ENCODE results near the gene LYRM1. TPM values are rescaled to one million over a fixed set of nuclear protein-coding genes. Genes with fewer than 3 reads are reported as not detected.

The LYRM1 gene
- total and polyA plus RNA-seq, 2 donors (not counting 1 experiment from before 2014, with no cell fraction given), result 54.9 to 131 TPM

- no peak for TF ChIP-seq EZH2 (IDR thresholded peaks at IDR 0.05; ENCODE audit: low read length, missing control alignments)
- no peaks in the 10 kb centered on the region for H4K20me1 ChIP-seq (ENCODE audit: control insufficient read depth, extremely low read depth, insufficient read depth, low read length)
- no peak overlapping the region for H3K9ac ChIP-seq (ENCODE audit: insufficient read depth, low read length)
These were observed 45.6 kb downstream of the LYRM1 start for GRCh38 chr16:20946015-20946629.

GRCh38 chr16:20948444-20948843, 47.9 kb downstream of the LYRM1 start:
- no peak overlapping the region for H3K27ac ChIP-seq (ENCODE audit: insufficient read depth, low read length)
- no peak overlapping the region for H3K4me2 ChIP-seq (ENCODE audit: extremely low read depth, insufficient read depth, low read length)
- no peaks in the 10 kb centered on the region for H3K79me2 ChIP-seq (ENCODE audit: control insufficient read depth, insufficient read depth, low read length)
- H4K20me1 ChIP-seq (ENCODE audit: control insufficient read depth, extremely low read depth, insufficient read depth, low read length), result no peaks in the 10 kb centered on the region
- TF ChIP-seq EZH2 (IDR thresholded peaks at IDR 0.05; ENCODE audit: low read length, missing control alignments), result no peak
- TF ChIP-seq CTCF (conservative IDR thresholded peaks at IDR 0.05 in 1 of 2, IDR thresholded peaks at IDR 0.05 in 1 of 2; ENCODE audit: low read depth in 1 of 2, low read length in 2 of 2), result no peak
- no peak overlapping the region for H2AFZ ChIP-seq (ENCODE audit: low read length)
- no peak overlapping the region for H3K4me3 ChIP-seq (replicated peaks in 1 of 4; ENCODE audit: control extremely low read depth in 1 of 4, insufficient read depth in 1 of 4, low read depth in 3 of 4, low read length in 4 of 4)
- H3K36me3 ChIP-seq (ENCODE audit: control insufficient read depth, insufficient read depth, low read length), result no peaks in the 10 kb centered on the region
- no peaks in the 10 kb centered on the region for H3K27me3 ChIP-seq (ENCODE audit: control insufficient read depth, insufficient read depth, low read length)
- H3K4me1 ChIP-seq (ENCODE audit: control insufficient read depth, extremely low read depth, insufficient read depth, low read length), result no peaks in the 10 kb centered on the region
- no peaks in the 10 kb centered on the region for H3K9me3 ChIP-seq (ENCODE audit: control insufficient read depth, insufficient read depth, low read depth, low read length)
- H3K9ac ChIP-seq (ENCODE audit: insufficient read depth, low read length), result no peak overlapping the region
- DNase-seq (ENCODE audit: low read depth in 2 of 2), result no peak

More at GRCh38 chr16:20946015-20946629, 45.6 kb downstream of the LYRM1 start:
- Histone ChIP-seq H2AFZ (ENCODE audit: low read length) (no peak overlapping the region), H3K36me3 (ENCODE audit: control insufficient read depth, insufficient read depth, low read length) (no peaks in the 10 kb centered on the region), H3K4me2 (ENCODE audit: extremely low read depth, insufficient read depth, low read length) (no peak overlapping the region), H3K27me3 (ENCODE audit: control insufficient read depth, insufficient read depth, low read length) (no peaks in the 10 kb centered on the region), H3K4me1 (ENCODE audit: control insufficient read depth, extremely low read depth, insufficient read depth, low read length) (no peaks in the 10 kb centered on the region), H3K9me3 (ENCODE audit: control insufficient read depth, insufficient read depth, low read depth, low read length) (no peaks in the 10 kb centered on the region), H3K27ac (ENCODE audit: insufficient read depth, low read length) (no peak overlapping the region), H3K79me2 (ENCODE audit: control insufficient read depth, insufficient read depth, low read length) (no peaks in the 10 kb centered on the region), H3K4me3 (replicated peaks in 1 of 4; ENCODE audit: control extremely low read depth in 1 of 4, insufficient read depth in 1 of 4, low read depth in 3 of 4, low read length in 4 of 4) (no peak overlapping the region)
- DNase-seq (ENCODE audit: low read depth in 2 of 2), result no peak

GRCh38 chr16:20949660-20950059, 49.1 kb downstream of the LYRM1 start:
- H4K20me1 ChIP-seq (ENCODE audit: control insufficient read depth, extremely low read depth, insufficient read depth, low read length), result no peaks in the 10 kb centered on the region
- H3K4me3 ChIP-seq (replicated peaks in 1 of 4; ENCODE audit: control extremely low read depth in 1 of 4, insufficient read depth in 1 of 4, low read depth in 3 of 4, low read length in 4 of 4), result no peak overlapping the region
- no peaks in the 10 kb centered on the region for H3K36me3 ChIP-seq (ENCODE audit: control insufficient read depth, insufficient read depth, low read length)
- DNase-seq (ENCODE audit: low read depth in 2 of 2), result no peak
- no peak overlapping the region for H3K4me2 ChIP-seq (ENCODE audit: extremely low read depth, insufficient read depth, low read length)
- H2AFZ ChIP-seq (ENCODE audit: low read length), result no peak overlapping the region
- no peaks in the 10 kb centered on the region for H3K9me3 ChIP-seq (ENCODE audit: control insufficient read depth, insufficient read depth, low read depth, low read length)
- no peak overlapping the region for H3K9ac ChIP-seq (ENCODE audit: insufficient read depth, low read length)
- H3K4me1 ChIP-seq (ENCODE audit: control insufficient read depth, extremely low read depth, insufficient read depth, low read length), result no peaks in the 10 kb centered on the region
- no peak overlapping the region for H3K27ac ChIP-seq (ENCODE audit: insufficient read depth, low read length)
- no peak for TF ChIP-seq EZH2 (IDR thresholded peaks at IDR 0.05; ENCODE audit: low read length, missing control alignments)
- no peak for TF ChIP-seq CTCF (conservative IDR thresholded peaks at IDR 0.05 in 1 of 2, IDR thresholded peaks at IDR 0.05 in 1 of 2; ENCODE audit: low read depth in 1 of 2, low read length in 2 of 2)
- H3K79me2 ChIP-seq (ENCODE audit: control insufficient read depth, insufficient read depth, low read length), result no peaks in the 10 kb centered on the region
- H3K27me3 ChIP-seq (ENCODE audit: control insufficient read depth, insufficient read depth, low read length), result no peaks in the 10 kb centered on the region
